ENCODE measurements around the gene CAMK1D. TPM values are rescaled to one million over a fixed set of nuclear protein-coding genes. Genes with fewer than 3 reads are reported as not detected.

CAMK1D gene
- total and polyA plus RNA-seq, 2 of the 4 experiments (the other 2 are of a cell fraction) = 5.0 to 5.3 TPM

- H3K9ac ChIP-seq (ENCODE audit: low read depth, low read length) = no peak overlapping the region
- H2BK15ac ChIP-seq (ENCODE audit: low read depth, low read length) = no peak overlapping the region
- H3K27ac ChIP-seq (ENCODE audit: insufficient read depth, low read length) = no peak overlapping the region
- no peak overlapping the region for H3K18ac ChIP-seq (ENCODE audit: low read depth, low read length)
- H3K36me3 ChIP-seq (ENCODE audit: control insufficient read depth, insufficient read depth, low read length) = no peaks in the 10 kb centered on the region
- no peak for ATAC-seq (ENCODE audit: low read depth)
- no peak overlapping the region for H2AFZ ChIP-seq (replicated peaks; ENCODE audit: low read length, poor library complexity)
- no peak overlapping the region for H2BK20ac ChIP-seq (ENCODE audit: low read depth, low read length)
- peaks cover 2% of the 10 kb centered on the region; the same call in 1 of the 2 replicates for H3K9me3 ChIP-seq (ENCODE audit: control insufficient read depth, insufficient read depth, low read length)
- H3K56ac ChIP-seq (ENCODE audit: extremely low read depth, insufficient read depth, low read length) = no peak overlapping the region
- H3K9me1 ChIP-seq (ENCODE audit: insufficient read depth, low read length) = no peaks in the 10 kb centered on the region
- no peak overlapping the region for H3K23ac ChIP-seq (ENCODE audit: low read depth, low read length)
- no TSS peak for BruUV-seq (replicated peaks)
- H3K14ac ChIP-seq (replicated peaks; ENCODE audit: low read depth, low read length) = no peak overlapping the region
- 0% methylated on average over 1 of the region's 4 CpGs; no CpG with 5 or more reads in 1 of the 2 experiments for WGBS, 2 experiments (ENCODE audit: extremely low coverage in 2 of 2, insufficient read length in 1 of 2)
- no peak overlapping the region for H2BK120ac ChIP-seq (ENCODE audit: low read depth, low read length)
- no peaks in the 10 kb centered on the region for H3K79me1 ChIP-seq (ENCODE audit: low read depth in 1 of 2, low read length in 2 of 2)
- DNase-seq = no peak
- in situ Hi-C loops (cut with MboI; ENCODE audit: low sequenced_read_pairs) = no loop called here
- no peak overlapping the region for H4K5ac ChIP-seq (ENCODE audit: low read depth, low read length)
- intact Hi-C loops (cut with micrococcal nuclease) = no loop called here
- no peak overlapping the region for H2AK5ac ChIP-seq (ENCODE audit: low read depth, low read length)
- no peak overlapping the region for H2AK9ac ChIP-seq (replicated peaks; ENCODE audit: low read depth, low read length, poor library complexity)
- POLR2A ChIA-PET (ENCODE audit: unreplicated experiment) = no interaction called here
- CTCF ChIA-PET = interaction anchor here (0.6 kb wide), 1 partner anchor 205 kb away, joined by 3 read pairs; no protein-coding TSS in a partner anchor
- no peaks in the 10 kb centered on the region for H3K4me1 ChIP-seq (ENCODE audit: control insufficient read depth, insufficient read depth, low read length)
- H2BK5ac ChIP-seq (ENCODE audit: low read depth, low read length, poor library complexity, severe bottlenecking) = no peak overlapping the region
- dilution Hi-C loops (cut with HindIII; ENCODE audit: low sequenced_read_pairs, unreplicated experiment) = no loop called here
- H4K20me1 ChIP-seq (ENCODE audit: insufficient read depth, low read length) = no peaks in the 10 kb centered on the region
- no peak overlapping the region for H3K4ac ChIP-seq (ENCODE audit: low read depth, low read length)
- no peak for TF ChIP-seq NFE2L2 (IDR thresholded peaks at IDR 0.05; ENCODE audit: low read depth, low read length)
- no peak for TF ChIP-seq MAFK (IDR thresholded peaks at IDR 0.05; ENCODE audit: low read depth, low read length)
- TF ChIP-seq POLR2A (IDR thresholded peaks at IDR 0.05; ENCODE audit: low read depth, low read length) = no peak
- no peak for TF ChIP-seq CHD1 (IDR thresholded peaks at IDR 0.05; ENCODE audit: low read depth, low read length)
- no peak for TF ChIP-seq MAZ (IDR thresholded peaks at IDR 0.05; ENCODE audit: borderline replicate concordance, low read depth, low read length)
- TF ChIP-seq USF2 (IDR thresholded peaks at IDR 0.05; ENCODE audit: low read depth, low read length) = no peak
- no peak for TF ChIP-seq ELK1 (IDR thresholded peaks at IDR 0.05; ENCODE audit: borderline replicate concordance, low read depth, low read length)
- no peak for TF ChIP-seq CEBPB (IDR thresholded peaks at IDR 0.05; ENCODE audit: low read depth, low read length)
- no peak for TF ChIP-seq SMC3 (IDR thresholded peaks at IDR 0.05; ENCODE audit: low read depth, low read length)
- H3K4me2 ChIP-seq (ENCODE audit: low read depth, low read length) = no peak overlapping the region
- no peak overlapping the region for H4K91ac ChIP-seq (ENCODE audit: insufficient read depth, low read depth, low read length)
- no peak overlapping the region for H3K4me3 ChIP-seq (ENCODE audit: insufficient read depth, low read depth, low read length)
- no peak overlapping the region for H4K8ac ChIP-seq (ENCODE audit: low read depth in 2 of 2, low read length in 2 of 2)
- H3K27me3 ChIP-seq (ENCODE audit: control insufficient read depth, insufficient read depth, low read length) = no peaks in the 10 kb centered on the region
Observed at GRCh38 chr10:12510984-12511383, 161.6 kb downstream of the CAMK1D start.

Measured in IMR-90 (cell line).